Ectodermal cell (in vitro differentiated cells): ENCODE measurements around the gene SEMA4C.
A peak's percentile ranks its signal among the peaks of the same experiment; 100 is the strongest.

ENCODE experiments used
- H3K27ac ChIP-seq: 2 replicates; pipeline ENCODE4 v1.7.0; 2013; ENCODE audit warnings: mild to moderate bottlenecking, low read depth, low read length; ENCODE audit not compliant: insufficient read depth, poor library complexity, severe bottlenecking
- H3K27me3 ChIP-seq: 2 replicates; pipeline ENCODE4 v1.7.0; 2013; ENCODE audit warnings: mild to moderate bottlenecking, low read length; ENCODE audit not compliant: insufficient read depth, control insufficient read depth, poor library complexity, severe bottlenecking
- H3K36me3 ChIP-seq: one replicate; pipeline ENCODE4 v1.7.0; 2013; ENCODE audit warnings: low read length; ENCODE audit not compliant: control insufficient read depth, insufficient read depth
- H3K4me1 ChIP-seq: one replicate; pipeline ENCODE4 v1.7.0; 2013; ENCODE audit warnings: low read length; ENCODE audit not compliant: control insufficient read depth, insufficient read depth
- H3K4me3 ChIP-seq: 2 replicates; pipeline ENCODE4 v1.7.0; 2013; ENCODE audit warnings: low read depth, low read length, control low read depth; ENCODE audit not compliant: insufficient read depth
- H3K9me3 ChIP-seq: 2 replicates; pipeline ENCODE4 v1.7.0; 2013; ENCODE audit warnings: mild to moderate bottlenecking, low read length, moderate library complexity; ENCODE audit not compliant: control insufficient read depth
- WGBS, 2 experiments: methylation state at CpG; one replicate each; pipeline ENCODE4 v1.1.7; 2013; ENCODE audit warnings: missing lambda C conversion rate in 2 of 2; 5-methylcytosine and 5-hydroxymethylcytosine counted together

SEMA4C gene

DNA sequence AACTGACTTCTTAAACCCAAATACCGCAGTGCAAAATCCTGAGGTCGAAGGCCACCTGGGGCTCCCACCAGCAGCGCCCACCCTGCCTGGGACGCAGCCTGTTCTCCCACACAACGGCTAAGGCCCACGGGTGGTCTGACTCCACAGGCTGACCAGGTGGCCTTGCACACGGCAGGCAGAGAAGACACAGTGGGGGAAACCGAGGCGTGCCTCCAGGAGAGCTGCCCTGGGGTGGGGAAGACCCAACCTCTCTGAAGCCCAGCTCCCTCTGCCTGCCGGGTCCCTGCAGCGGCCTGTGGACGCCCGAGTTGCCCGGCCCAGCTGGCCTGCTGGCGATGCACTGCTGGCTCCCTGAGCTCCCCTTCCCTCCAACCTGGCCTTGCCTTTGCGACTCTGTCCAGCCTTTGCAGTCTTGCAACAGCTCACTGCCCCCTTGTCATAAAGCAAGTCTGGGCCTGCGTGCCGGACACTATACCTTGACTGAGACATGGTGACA is 9.7 kb upstream of the SEMA4C start:
- H3K4me3 ChIP-seq, result no peak overlapping the region
- 93% methylated on average over 18 of the region's 18 CpGs for WGBS, 2 experiments
- H3K4me1 ChIP-seq, result peaks cover 66% of the 10 kb centered on the region
- H3K27ac ChIP-seq, result no peak overlapping the region
- no peaks in the 10 kb centered on the region for H3K36me3 ChIP-seq
- no peaks in the 10 kb centered on the region for H3K9me3 ChIP-seq
- H3K27me3 ChIP-seq, result no peaks in the 10 kb centered on the region

DNA sequence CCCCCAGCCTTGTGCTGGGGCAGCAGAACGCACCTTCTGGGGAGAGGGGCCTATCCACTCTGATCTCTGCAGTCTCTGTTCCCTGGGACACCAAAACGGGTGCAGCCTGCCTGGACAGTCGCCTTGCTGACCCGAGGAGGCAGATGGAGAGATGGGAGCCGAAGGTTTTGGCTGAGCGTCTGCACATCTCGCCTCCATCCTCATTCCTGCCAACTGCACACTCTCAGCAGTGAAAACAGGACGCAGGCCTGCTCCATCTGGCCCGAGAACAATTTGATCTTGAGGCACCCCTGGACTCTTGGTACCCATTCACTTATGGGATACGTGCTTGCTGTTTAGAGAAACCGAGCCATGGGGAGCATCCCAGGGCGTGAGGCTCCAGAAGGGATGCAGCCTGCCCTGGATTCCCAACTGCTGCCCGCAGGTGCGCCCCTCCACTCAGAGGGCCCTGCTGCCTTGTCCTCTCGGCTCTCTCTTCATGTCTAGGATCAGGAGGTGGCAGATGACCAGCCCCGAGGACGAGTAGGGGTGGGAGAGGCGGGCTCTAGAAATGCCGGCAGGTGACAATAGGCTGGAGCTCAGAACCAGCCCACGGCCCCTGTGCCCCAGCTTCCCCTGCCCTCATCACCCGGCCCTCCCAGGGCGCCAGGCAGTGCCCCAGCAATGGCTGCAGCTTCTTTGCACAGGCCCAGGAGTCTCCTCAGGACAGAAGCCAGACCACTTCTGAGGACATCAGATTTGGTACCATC is 9.1 kb upstream of the SEMA4C start:
- 92 to 93% methylated on average over 22 of the region's 22 CpGs for WGBS, 2 experiments

DNA sequence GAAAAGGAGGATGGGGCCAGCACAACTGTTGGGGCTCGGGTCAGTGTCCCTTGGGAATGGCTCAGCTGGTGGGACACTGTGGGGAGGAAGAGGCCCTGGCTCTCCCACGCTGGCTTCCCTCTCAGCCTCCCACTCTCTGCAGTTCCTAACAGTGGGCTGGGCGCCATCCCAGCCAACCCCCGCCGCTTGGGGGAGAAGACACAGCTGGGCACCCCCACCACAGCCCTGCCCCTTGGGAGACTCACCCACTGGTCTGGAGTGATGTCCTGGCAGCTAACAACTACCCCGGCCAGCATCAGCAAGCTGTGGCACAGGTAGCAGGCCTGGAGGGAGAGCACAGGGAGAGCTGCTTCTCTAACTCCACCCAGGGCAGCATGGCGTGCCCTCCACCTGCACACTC is 8.3 kb upstream of the SEMA4C start:
- H3K4me1 ChIP-seq, result peaks cover 67% of the 10 kb centered on the region
- H3K27ac ChIP-seq, result no peak overlapping the region
- no peaks in the 10 kb centered on the region for H3K27me3 ChIP-seq
- no peak overlapping the region for H3K4me3 ChIP-seq
- WGBS, 2 experiments, result 88 to 93% methylated on average over 7 of the region's 7 CpGs
- no peaks in the 10 kb centered on the region for H3K9me3 ChIP-seq
- H3K36me3 ChIP-seq, result no peaks in the 10 kb centered on the region

More for the DNA sequence above, 9.1 kb upstream of the SEMA4C start:
- no peaks in the 10 kb centered on the region for H3K27me3 ChIP-seq
- H3K9me3 ChIP-seq, result no peaks in the 10 kb centered on the region
- H3K36me3 ChIP-seq, result no peaks in the 10 kb centered on the region
- peaks cover 68% of the 10 kb centered on the region for H3K4me1 ChIP-seq
- no peak overlapping the region for H3K4me3 ChIP-seq
- no peak overlapping the region for H3K27ac ChIP-seq

DNA sequence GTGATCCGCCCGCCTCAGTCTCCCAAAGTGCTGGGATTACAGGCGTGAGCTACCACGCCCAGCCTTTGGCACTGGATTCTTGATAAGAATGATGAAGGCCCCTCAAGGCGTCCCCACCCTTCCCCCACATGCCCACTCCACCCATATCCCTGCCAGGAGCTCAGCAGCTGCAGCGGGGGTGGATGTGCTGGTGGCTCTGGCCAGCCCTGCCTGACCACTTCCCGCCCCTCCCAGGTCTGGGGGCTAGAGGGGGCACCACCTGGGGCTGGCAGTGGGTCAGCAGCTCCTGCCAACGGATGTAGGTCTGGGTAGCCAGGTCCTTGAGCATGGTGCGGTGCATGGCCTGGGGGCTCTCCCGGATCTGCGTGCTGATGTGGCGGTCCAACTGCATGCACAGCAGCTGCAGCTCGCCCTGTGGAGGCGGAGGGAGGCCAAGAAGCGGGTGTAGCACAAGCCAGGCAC is 7.8 kb upstream of the SEMA4C start:
- Histone ChIP-seq H3K27ac (no peak overlapping the region), H3K4me3 (no peak overlapping the region)
- WGBS, 2 experiments, result 91% methylated on average over 15 of the region's 15 CpGs

DNA sequence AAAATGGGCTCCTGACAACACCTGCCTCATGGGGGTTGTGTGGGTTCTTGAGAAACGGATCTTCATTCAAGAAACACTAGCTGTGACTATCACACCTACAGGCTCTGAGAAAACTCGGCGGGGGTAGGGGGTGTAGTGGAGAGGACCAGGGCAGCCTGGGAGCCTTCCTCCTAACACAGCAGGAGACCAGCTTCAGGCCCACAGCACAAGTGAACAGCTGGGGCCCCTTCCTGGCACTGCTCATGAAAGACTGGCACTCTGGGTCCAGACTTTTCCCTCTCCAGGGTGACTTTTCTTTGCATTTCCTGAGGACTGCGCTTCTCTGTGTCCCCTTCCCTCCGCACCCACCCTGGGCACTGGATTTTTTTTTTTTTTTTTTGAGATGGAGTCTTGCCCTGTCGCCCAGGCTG is 7.2 kb upstream of the SEMA4C start:
- WGBS, 2 experiments, result 75 to 83% methylated on average over 6 of the region's 6 CpGs
- H3K27me3 ChIP-seq, result no peaks in the 10 kb centered on the region
- no peak overlapping the region for H3K27ac ChIP-seq
- no peak overlapping the region for H3K4me3 ChIP-seq
- H3K9me3 ChIP-seq, result no peaks in the 10 kb centered on the region
- H3K36me3 ChIP-seq, result no peaks in the 10 kb centered on the region
- H3K4me1 ChIP-seq, result peaks cover 56% of the 10 kb centered on the region

More for the DNA sequence above, 7.8 kb upstream of the SEMA4C start:
- Histone ChIP-seq H3K4me1 (peaks cover 62% of the 10 kb centered on the region), H3K36me3 (no peaks in the 10 kb centered on the region), H3K27me3 (no peaks in the 10 kb centered on the region), H3K9me3 (no peaks in the 10 kb centered on the region)

DNA sequence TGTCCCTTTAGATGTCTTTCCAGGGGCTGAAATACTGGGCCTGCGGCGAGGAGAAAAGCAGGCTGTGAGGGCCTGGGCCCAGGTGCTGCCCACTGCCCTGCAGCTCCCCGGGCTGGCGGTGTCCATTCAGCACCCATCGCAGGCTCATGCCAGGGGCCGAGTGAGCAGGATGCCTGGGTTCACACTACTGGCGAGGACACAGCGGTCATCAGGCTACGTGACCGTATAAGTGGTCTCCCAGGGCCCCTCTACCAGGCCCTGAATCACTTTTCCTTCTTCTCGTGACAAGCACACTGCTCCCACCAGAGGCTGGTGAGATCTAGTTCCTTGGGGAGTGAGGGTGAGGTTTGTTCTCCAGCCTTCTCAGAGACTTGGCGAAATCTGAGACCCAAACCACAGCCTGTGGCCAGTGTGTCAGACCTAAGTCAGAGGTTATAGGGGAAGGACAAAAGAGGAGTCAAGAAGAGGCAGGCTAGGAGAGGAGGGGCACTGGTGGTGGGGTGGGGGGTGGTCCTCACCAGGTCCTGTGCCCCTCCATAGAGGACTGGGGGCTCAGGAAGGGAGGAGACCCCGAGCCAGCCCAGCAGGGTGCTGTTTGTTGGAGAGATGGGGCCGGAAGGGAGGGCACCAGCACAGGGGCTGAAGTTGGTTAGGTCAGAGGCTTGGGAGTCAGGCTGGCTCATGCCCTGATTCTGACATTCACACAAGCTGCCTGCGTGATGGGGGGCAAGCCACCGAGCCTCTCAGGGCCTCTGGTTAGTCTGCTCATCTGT is 6.6 kb upstream of the SEMA4C start:
- Histone ChIP-seq H3K27me3 (no peaks in the 10 kb centered on the region), H3K27ac (peak overlapping the region; percentile 64), H3K4me1 (peaks cover 50% of the 10 kb centered on the region), H3K36me3 (no peaks in the 10 kb centered on the region), H3K4me3 (no peak overlapping the region), H3K9me3 (no peaks in the 10 kb centered on the region)
- 80 to 83% methylated on average over 16 of the region's 16 CpGs for WGBS, 2 experiments

DNA sequence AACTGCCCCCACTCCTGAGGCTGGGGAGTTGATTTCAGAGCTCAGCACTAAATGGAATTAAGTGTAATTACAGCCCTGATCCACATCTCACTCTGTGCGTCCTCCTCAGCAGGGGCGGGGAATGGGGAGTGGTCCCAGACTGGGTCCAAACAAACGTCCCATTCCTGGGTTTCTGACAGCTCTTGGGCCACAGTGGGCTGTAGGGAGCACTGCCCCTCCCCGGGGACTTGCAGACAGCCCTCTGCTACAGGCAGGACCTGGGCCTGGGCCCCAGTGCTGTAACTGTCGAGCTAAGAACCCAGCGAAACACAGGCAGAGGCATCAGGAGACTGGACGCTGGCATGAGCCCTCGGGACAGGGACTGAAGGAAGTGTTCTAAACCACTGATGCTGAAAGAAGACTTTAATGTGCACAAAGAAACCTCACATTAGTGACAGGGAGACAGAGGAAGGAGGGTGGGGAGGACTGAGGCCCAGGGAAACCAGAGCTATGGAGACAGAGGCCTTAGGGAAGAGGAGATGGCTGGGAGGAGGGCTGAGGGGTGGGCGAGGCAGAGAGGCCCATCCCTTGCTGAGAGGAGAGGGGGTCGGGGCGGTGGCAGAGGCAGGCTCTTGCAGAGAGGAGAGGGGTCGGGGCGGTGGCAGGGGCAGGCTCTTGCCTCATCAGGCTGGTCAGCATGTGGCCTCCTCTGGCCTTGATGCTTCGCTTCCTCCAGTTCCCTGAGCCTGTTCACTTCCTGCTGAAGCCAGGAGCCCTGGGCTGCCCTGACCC is 5.8 kb upstream of the SEMA4C start:
- Histone ChIP-seq H3K27me3 (no peaks in the 10 kb centered on the region), H3K4me1 (peaks cover 46% of the 10 kb centered on the region), H3K9me3 (no peaks in the 10 kb centered on the region), H3K36me3 (no peaks in the 10 kb centered on the region), H3K27ac (peak overlapping the region; percentile 64), H3K4me3 (no peak overlapping the region)
- 35 to 36% methylated on average over 14 of the region's 14 CpGs for WGBS, 2 experiments

DNA sequence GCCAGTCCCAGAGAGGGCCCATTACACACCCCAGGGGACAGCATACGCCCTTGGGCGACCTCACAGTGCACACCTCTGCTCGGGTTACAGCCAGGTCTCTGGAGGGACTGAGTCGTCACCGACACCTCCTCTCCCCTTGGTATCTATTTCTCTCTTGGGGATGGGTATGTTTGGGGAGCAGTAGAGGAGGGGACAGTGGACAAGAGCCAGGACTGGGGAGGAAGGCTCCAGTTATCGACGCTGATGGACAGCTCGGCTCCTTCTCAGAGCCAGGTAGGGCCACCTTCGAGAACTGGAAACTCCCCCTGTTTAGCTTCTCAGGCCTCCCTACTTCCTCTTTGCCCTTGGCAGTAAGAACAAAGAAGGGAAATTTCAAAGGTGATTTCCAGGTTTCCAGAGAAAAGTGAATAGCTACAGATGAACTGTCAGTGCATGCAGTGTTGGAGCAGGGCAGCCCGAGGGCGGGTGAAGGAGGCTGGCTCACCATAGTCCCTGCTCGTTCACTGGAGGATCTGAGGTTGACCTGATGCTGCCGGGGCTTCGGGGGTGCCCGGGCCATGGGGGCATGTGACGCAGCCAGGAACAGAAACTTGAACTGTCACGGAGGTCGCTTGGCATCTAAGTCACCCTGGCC is 4.4 kb upstream of the SEMA4C start:
- H3K4me3 ChIP-seq, result no peak overlapping the region
- H3K9me3 ChIP-seq, result no peaks in the 10 kb centered on the region
- H3K4me1 ChIP-seq, result peaks cover 44% of the 10 kb centered on the region
- 79 to 82% methylated on average over 18 of the region's 18 CpGs for WGBS, 2 experiments
- no peaks in the 10 kb centered on the region for H3K36me3 ChIP-seq
- no peak overlapping the region for H3K27ac ChIP-seq
- H3K27me3 ChIP-seq, result no peaks in the 10 kb centered on the region

DNA sequence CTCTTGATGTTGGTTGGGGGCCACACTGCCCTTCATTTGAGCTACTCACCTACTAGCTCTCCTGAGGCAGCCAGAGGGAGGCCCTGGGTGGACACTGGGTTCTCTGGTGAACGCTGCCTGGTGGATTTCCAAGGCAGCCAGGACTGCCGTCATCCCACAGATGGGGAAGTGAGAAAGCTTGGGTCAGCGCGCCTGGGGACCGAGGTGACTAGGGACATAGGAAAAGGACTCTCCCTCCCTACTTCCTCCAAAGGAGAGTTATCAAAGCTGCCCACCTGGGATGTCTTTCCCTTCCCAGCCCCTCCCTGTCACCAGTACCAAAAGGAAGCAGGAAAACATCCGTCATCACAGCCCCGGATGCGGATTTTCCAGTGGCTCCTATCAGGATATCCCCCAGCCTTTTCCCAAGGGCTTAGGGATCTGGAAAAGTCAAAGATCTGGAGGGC is 3.8 kb upstream of the SEMA4C start:
- Histone ChIP-seq H3K27me3 (no peaks in the 10 kb centered on the region), H3K4me3 (no peak overlapping the region), H3K36me3 (no peaks in the 10 kb centered on the region), H3K4me1 (peaks cover 44% of the 10 kb centered on the region), H3K9me3 (no peaks in the 10 kb centered on the region), H3K27ac (no peak overlapping the region)
- 69 to 74% methylated on average over 8 of the region's 8 CpGs for WGBS, 2 experiments
